Peyer's patch (tissue), 4 donors: ENCODE results near the gene FGGY. TPM values are rescaled to one million over a fixed set of nuclear protein-coding genes. Genes with fewer than 3 reads are reported as not detected.
"Not testable (repeated sequence)": the region's sequence is repeated elsewhere in the genome, so short reads cannot be mapped to it uniquely, and the experiment has no call there.

ENCODE experiments used
- DNase-seq, 3 donors: peaks; one replicate each; pipeline ENCODE4 v3.0.0-alpha.2; 2017 to 2019
- H3K27ac ChIP-seq, 4 donors: fragments of 200-600 bp; sonication (generic); one replicate each; pipeline ENCODE4 v1.5.1; 2016 to 2019
- H3K27me3 ChIP-seq, 2 donors: fragments of 200-600 bp; sonication (generic); one replicate each; pipeline ENCODE4 v1.5.1; 2019
- H3K36me3 ChIP-seq, 3 donors: fragments of 200-600 bp; sonication (generic); one replicate each; pipeline ENCODE4 v1.5.1; 2016 to 2019
- H3K4me1 ChIP-seq, 4 donors: fragments of 200-600 bp; sonication (generic); one replicate each; pipeline ENCODE4 v1.5.1; 2016 to 2019
- H3K4me3 ChIP-seq, 4 donors: fragments of 200-600 bp; sonication (generic); 1 replicate in 3 of 4; 2 replicates in 1 of 4; pipeline ENCODE4 v1.5.1; 2016 to 2019; ENCODE audit warnings: mild to moderate bottlenecking in 1 of 4
- H3K9me3 ChIP-seq, 4 donors: fragments of 200-600 bp; sonication (generic); one replicate each; pipeline ENCODE4 v1.5.1; 2016 to 2019; ENCODE audit warnings: mild to moderate bottlenecking in 1 of 4
- POLR2A ChIP-seq, 2 donors: fragments of 450-650 bp; IDR thresholded peaks; one replicate each; pipeline ENCODE4 v1.5.1; 2017; ENCODE audit warnings: antibody characterized with exemption in 2 of 2, mild to moderate bottlenecking in 2 of 2, moderate library complexity in 2 of 2
- total RNA-seq, 4 donors: library from RNA; depleted of rRNA; stranded (reverse); fragments of >200 nt; gene quantifications; one replicate each; pipeline ENCODE4 v1.1.0, GENCODE V29; 2016
- TF ChIP-seq, protein P1 (sequence below), 6 experiments: fragments of 450-650 bp in 4 of 6; fragments of 200-600 bp in 2 of 6; sonication (generic) in 1 of 6; IDR thresholded peaks; one replicate each; pipeline ENCODE4 v1.5.1; 2017 to 2019; ENCODE audit warnings: antibody characterized with exemption in 6 of 6, mild to moderate bottlenecking in 3 of 6, moderate library complexity in 1 of 6

Gene FGGY
- total RNA-seq, 4 donors from 2014 or later = 18.9 to 102 (median 33.6) TPM

DNA sequence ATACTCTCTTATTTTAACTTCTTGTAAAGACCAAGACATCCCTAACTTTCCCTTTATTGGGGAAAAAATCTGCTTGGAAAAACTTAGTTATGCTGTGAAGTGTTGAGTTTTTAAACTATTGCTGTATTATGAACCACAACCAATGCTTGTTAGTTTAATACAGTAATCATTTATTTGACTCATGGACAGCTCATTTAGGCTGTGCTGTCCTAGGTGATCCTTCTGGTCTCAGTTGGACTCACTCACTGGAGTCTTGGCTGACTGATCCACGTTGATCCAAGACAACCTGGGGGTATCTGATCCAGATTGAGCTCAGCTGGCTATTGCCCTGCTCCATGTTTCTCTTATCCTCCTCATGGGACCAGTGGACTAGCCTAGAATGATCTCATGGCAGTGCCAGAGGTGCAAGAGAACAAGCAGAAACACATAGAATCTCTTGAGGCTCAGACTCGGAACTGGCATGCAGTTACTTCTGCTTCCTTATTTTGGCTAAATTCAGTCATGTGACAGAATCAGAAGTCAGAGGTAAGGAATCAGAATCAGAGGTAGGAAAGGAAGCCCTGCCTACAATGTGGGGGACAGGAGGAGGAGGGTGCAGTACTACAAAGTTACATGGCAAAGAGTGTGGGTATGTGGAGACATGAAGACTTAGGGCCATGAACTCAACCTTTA, 156.5 kb downstream of the FGGY start:
- DNase-seq = no peak
- Histone ChIP-seq H3K4me3 (no peak overlapping the region), H3K36me3 (no peaks in the 10 kb centered on the region), H3K4me1 (no peaks in the 10 kb centered on the region), H3K27me3 (no peaks in the 10 kb centered on the region), H3K27ac (no peak overlapping the region), H3K9me3 (no peaks in the 10 kb centered on the region)
- TF ChIP-seq, protein P1, sequence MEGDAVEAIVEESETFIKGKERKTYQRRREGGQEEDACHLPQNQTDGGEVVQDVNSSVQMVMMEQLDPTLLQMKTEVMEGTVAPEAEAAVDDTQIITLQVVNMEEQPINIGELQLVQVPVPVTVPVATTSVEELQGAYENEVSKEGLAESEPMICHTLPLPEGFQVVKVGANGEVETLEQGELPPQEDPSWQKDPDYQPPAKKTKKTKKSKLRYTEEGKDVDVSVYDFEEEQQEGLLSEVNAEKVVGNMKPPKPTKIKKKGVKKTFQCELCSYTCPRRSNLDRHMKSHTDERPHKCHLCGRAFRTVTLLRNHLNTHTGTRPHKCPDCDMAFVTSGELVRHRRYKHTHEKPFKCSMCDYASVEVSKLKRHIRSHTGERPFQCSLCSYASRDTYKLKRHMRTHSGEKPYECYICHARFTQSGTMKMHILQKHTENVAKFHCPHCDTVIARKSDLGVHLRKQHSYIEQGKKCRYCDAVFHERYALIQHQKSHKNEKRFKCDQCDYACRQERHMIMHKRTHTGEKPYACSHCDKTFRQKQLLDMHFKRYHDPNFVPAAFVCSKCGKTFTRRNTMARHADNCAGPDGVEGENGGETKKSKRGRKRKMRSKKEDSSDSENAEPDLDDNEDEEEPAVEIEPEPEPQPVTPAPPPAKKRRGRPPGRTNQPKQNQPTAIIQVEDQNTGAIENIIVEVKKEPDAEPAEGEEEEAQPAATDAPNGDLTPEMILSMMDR (IDR thresholded peaks at IDR 0.05) = no peak
- no peak for TF ChIP-seq POLR2A (IDR thresholded peaks at IDR 0.05)

DNA sequence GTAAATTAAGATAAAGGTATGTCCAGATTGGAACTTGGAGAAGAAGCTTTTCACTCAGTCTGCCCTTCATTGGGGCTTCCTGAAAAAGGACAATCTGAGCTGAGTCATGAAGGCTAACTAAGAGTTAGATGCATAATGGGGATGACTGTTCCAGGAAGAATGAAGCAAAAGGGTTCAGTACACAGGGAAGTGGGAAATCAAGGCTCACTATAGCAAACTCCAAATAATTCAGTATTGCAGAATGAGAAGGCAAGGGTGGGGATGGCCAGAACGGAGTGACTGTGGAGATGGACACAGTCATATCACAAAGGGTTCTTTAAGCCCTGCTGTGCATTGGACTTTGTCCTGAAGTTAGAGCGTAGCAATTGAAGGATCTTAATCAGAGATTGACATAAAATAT, 158.3 kb downstream of the FGGY start:
- no peak for TF ChIP-seq POLR2A (IDR thresholded peaks at IDR 0.05)
- TF ChIP-seq, protein P1 (IDR thresholded peaks at IDR 0.05) = no peak
- Histone ChIP-seq H3K9me3 (no peaks in the 10 kb centered on the region), H3K4me3 (no peak overlapping the region), H3K4me1 (no peaks in the 10 kb centered on the region), H3K36me3 (no peaks in the 10 kb centered on the region), H3K27ac (no peak overlapping the region), H3K27me3 (no peaks in the 10 kb centered on the region)
- peak in 1 of 3 donors; percentile 46 for DNase-seq

DNA sequence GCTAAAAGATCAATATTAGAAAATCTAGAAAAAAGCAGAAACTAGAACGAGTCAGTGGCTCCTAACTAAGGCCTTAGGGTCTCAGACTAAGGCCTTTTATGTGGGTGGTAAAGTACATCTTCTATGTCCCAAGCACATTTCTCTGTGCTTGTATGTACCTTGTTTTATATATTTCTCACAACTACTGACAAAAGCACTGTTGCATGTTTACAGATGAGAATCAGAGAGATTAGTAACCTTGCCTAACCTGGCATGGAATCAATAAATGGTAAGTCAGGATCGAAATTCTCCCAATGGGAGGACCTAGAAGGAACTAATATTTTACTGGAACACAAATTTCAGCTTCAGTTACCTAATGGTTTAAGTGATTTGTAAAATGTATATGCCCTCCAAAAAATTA, 160.9 kb downstream of the FGGY start:
- DNase-seq = no peak
- H3K36me3 ChIP-seq = no peaks in the 10 kb centered on the region
- H3K4me3 ChIP-seq = no peak overlapping the region
- TF ChIP-seq, protein P1 (IDR thresholded peaks at IDR 0.05) = no peak
- TF ChIP-seq POLR2A (IDR thresholded peaks at IDR 0.05) = no peak
- H3K27me3 ChIP-seq = no peaks in the 10 kb centered on the region
- H3K4me1 ChIP-seq = no peaks in the 10 kb centered on the region
- H3K9me3 ChIP-seq = no peaks in the 10 kb centered on the region
- no peak overlapping the region for H3K27ac ChIP-seq

DNA sequence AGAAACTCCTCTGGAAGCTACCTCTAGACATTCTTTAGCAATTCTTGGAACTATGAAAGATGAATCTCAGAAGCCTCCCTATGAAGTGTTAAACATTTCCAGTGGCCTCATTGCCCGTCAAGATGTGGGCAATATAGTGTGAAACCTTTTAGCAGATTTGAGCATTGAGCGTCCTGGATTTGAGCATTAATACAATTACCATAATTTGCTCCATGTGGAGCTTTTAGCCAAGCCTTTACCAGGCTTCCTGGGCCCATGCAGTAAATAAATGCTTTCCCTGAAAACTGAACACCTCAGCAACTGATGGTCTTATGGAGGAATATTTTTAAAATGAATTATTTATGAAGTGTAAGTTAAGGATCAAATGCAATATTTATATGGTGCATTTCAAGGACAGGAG, 162.0 kb downstream of the FGGY start:
- Histone ChIP-seq H3K27ac (no peak overlapping the region), H3K27me3 (no peaks in the 10 kb centered on the region), H3K36me3 (no peaks in the 10 kb centered on the region), H3K9me3 (no peaks in the 10 kb centered on the region), H3K4me1 (no peaks in the 10 kb centered on the region), H3K4me3 (no peak overlapping the region)
- no peak for TF ChIP-seq POLR2A (IDR thresholded peaks at IDR 0.05)
- TF ChIP-seq, protein P1 (IDR thresholded peaks at IDR 0.05) = no peak
- no peak for DNase-seq

DNA sequence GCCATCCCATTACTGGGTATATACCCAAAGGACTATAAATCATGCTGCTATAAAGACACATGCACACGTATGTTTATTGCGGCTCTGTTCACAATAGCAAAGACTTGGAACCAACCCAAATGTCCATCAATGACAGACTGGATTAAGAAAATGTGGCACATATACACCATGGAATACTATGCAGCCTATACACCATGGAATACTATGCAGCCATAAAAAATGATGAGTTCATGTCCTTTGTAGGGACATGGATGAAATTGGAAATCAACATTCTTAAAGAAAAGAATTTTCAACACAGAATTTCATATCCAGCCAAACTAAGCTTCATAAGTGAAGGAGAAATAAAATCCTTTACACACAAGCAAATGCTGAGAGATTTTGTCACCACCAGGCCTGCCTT, 166.0 kb downstream of the FGGY start:
- not testable (repeated sequence) for H3K27me3 ChIP-seq, H3K9me3 ChIP-seq, H3K4me3 ChIP-seq, DNase-seq, H3K27ac ChIP-seq, H3K4me1 ChIP-seq, H3K36me3 ChIP-seq

DNA sequence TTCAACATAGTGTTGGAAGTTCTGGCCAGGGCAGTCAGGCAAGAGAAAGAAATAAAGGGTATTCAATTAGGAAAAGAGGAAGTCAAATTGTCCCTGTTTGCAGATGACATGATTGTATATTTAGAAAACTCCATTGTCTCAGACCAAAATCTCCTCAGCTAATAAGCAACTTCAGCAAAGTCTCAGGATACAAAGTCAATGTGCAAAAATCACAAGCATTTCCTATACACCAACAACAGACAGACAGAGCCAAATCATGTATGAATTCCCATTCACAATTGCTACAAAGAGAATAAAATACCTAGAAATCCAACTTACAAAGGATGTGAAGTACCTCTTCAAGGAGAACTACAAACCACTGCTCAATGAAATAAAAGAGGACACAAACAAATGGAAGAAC, 168.6 kb downstream of the FGGY start:
- not testable (repeated sequence) for H3K4me3 ChIP-seq, H3K9me3 ChIP-seq, H3K4me1 ChIP-seq, H3K27me3 ChIP-seq, DNase-seq, H3K27ac ChIP-seq, H3K36me3 ChIP-seq
